Karpas-422 (cell line): ENCODE results near the gene CD247. TPM values are rescaled to one million over a fixed set of nuclear protein-coding genes. Genes with fewer than 3 reads are reported as not detected.
A peak's percentile ranks its signal among the peaks of the same experiment; 100 is the strongest.

Experiments
- DNase-seq: peaks from one replicate; pipeline ENCODE4 v3.0.0-alpha.2; 2015
- H2AFZ ChIP-seq: fragments of 200-600 bp; sonication (generic); 2 replicates; pipeline ENCODE4 v1.6.1; 2014; ENCODE audit warnings: antibody characterized with exemption, low read length, mixed read lengths
- H3K27ac ChIP-seq: fragments of 200-600 bp; sonication (generic); 2 replicates; pipeline ENCODE4 v1.5.1; 2014; ENCODE audit warnings: mild to moderate bottlenecking, low read length, moderate library complexity
- H3K27me3 ChIP-seq: fragments of 200-600 bp; sonication (generic); 2 replicates; pipeline ENCODE4 v1.6.1; 2014; ENCODE audit warnings: low read length, mixed read lengths
- H3K36me3 ChIP-seq: fragments of 200-600 bp; sonication (generic); 2 replicates; pipeline ENCODE4 v1.6.1; 2014; ENCODE audit warnings: low read length, mixed read lengths; ENCODE audit not compliant: insufficient read depth
- H3K4me1 ChIP-seq: fragments of 200-600 bp; sonication (generic); 2 replicates; pipeline ENCODE4 v1.6.1; 2014; ENCODE audit warnings: mild to moderate bottlenecking, low read length, mixed read lengths
- H3K4me2 ChIP-seq: fragments of 200-600 bp; sonication (generic); 2 replicates; pipeline ENCODE4 v1.6.1; 2014; ENCODE audit warnings: low read length, low read depth, mild to moderate bottlenecking; ENCODE audit not compliant: poor library complexity, severe bottlenecking
- H3K4me3 ChIP-seq: fragments of 200-600 bp; sonication (generic); 2 replicates; pipeline ENCODE4 v1.5.1; 2014; ENCODE audit warnings: mild to moderate bottlenecking, antibody characterized with exemption, low read length, mixed read lengths
- H3K79me2 ChIP-seq: fragments of 200-600 bp; sonication (generic); 2 replicates; pipeline ENCODE4 v1.6.1; 2014; ENCODE audit warnings: mild to moderate bottlenecking, low read length, mixed read lengths
- H3K9ac ChIP-seq: fragments of 200-600 bp; sonication (generic); 2 replicates; pipeline ENCODE4 v1.6.0; 2014; ENCODE audit warnings: low read length
- H3K9me2 ChIP-seq: fragments of 200-600 bp; sonication (generic), shearing (Covaris generic); replicated peaks from 2 replicates; pipeline ENCODE4 v1.6.0; 2014; ENCODE audit warnings: mild to moderate bottlenecking, low read length, moderate library complexity; ENCODE audit not compliant: insufficient read depth
- H3K9me3 ChIP-seq: fragments of 300-700, 200-600 bp; sonication (generic); 2 replicates; pipeline ENCODE4 v1.6.1; 2014; ENCODE audit warnings: low read length, mixed read lengths
- H4K20me1 ChIP-seq: fragments of 200-600 bp; sonication (generic); 2 replicates; pipeline ENCODE4 v1.6.1; 2014; ENCODE audit warnings: mild to moderate bottlenecking, antibody characterized with exemption, low read length, low read depth; ENCODE audit not compliant: insufficient read depth
- total RNA-seq: library from RNA; depleted of rRNA; stranded (reverse); fragments of >200 nt; shearing (Covaris generic); gene quantifications from 2 replicates; pipeline ENCODE4 v1.2.3, GENCODE V29; 2014; ENCODE audit warnings: low replicate concordance; rRNA removed

CD247 gene
- 41.3 and 56.1 TPM in 2 replicates for total RNA-seq

DNA sequence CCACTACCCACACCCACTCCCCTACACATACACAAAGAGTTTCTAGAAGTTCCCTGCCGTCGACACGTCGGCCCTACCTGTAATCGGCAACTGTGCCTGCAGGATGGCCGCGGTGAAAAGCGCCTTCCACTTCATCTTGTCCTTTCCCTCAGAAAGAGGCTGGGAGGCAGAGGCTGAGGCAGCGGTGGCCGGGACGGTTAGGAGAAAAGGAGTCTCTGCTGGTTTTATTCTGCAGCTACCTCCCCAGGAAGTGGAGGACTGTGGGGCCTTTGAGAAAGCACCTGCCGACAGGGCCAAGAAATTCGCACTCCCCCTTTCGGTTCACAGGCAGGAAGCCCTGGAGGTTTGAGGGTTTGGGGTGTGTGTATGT, at the start of gene CD247:
Gene CD247, minus strand, starts transcription at position 199 of the 370 bp plus-strand sequence. Its CDS starts 64 bp downstream, at position 135.
- H3K4me2 ChIP-seq = no peak within 1 kb of the TSS
- H4K20me1 ChIP-seq = no peaks in the 10 kb centered on the region
- H3K4me1 ChIP-seq = peaks cover 10% of the 10 kb centered on the region
- peaks cover 3% of the 10 kb centered on the region; the same call in 1 of the 2 replicates for H3K9me3 ChIP-seq
- no peaks in the 10 kb centered on the region for H3K27me3 ChIP-seq
- H2AFZ ChIP-seq = peak within 1 kb of the TSS; percentile 63; the same call in 1 of the 2 replicates
- H3K79me2 ChIP-seq = no peaks in the 10 kb centered on the region
- no peaks in the 10 kb centered on the region for H3K9me2 ChIP-seq
- H3K4me3 ChIP-seq = no peak within 1 kb of the TSS
- no peak within 1 kb of the TSS for H3K9ac ChIP-seq
- no peaks in the 10 kb centered on the region for H3K36me3 ChIP-seq
- H3K27ac ChIP-seq = no peak within 1 kb of the TSS
- no peak for DNase-seq

GRCh38 chr1:167567663-167568062, 49.3 kb upstream of the CD247 start:
- Histone ChIP-seq H3K4me2 (no peak overlapping the region), H4K20me1 (no peaks in the 10 kb centered on the region), H3K36me3 (no peaks in the 10 kb centered on the region), H3K9ac (no peak overlapping the region), H2AFZ (no peak overlapping the region), H3K27ac (no peak overlapping the region), H3K79me2 (no peaks in the 10 kb centered on the region), H3K4me3 (no peak overlapping the region), H3K9me3 (no peaks in the 10 kb centered on the region), H3K9me2 (no peaks in the 10 kb centered on the region), H3K4me1 (peaks cover 25% of the 10 kb centered on the region), H3K27me3 (no peaks in the 10 kb centered on the region)
- no peak for DNase-seq

- no peaks in the 10 kb centered on the region for H3K27me3 ChIP-seq
- no peak overlapping the region for H2AFZ ChIP-seq
- no peak overlapping the region for H3K4me2 ChIP-seq
- H3K9me3 ChIP-seq = no peaks in the 10 kb centered on the region
- no peaks in the 10 kb centered on the region for H3K9me2 ChIP-seq
- no peak for DNase-seq
- no peaks in the 10 kb centered on the region for H4K20me1 ChIP-seq
- no peak overlapping the region for H3K27ac ChIP-seq
- H3K4me3 ChIP-seq = no peak overlapping the region
- H3K4me1 ChIP-seq = peaks cover 25% of the 10 kb centered on the region
- H3K9ac ChIP-seq = no peak overlapping the region
- no peaks in the 10 kb centered on the region for H3K79me2 ChIP-seq
- no peaks in the 10 kb centered on the region for H3K36me3 ChIP-seq
Measured at GRCh38 chr1:167566766-167567165, 48.4 kb upstream of the CD247 start.

- Histone ChIP-seq H3K4me1 (peaks cover 25% of the 10 kb centered on the region), H4K20me1 (no peaks in the 10 kb centered on the region), H3K4me3 (no peak overlapping the region), H3K9me2 (no peaks in the 10 kb centered on the region), H3K79me2 (no peaks in the 10 kb centered on the region), H3K4me2 (no peak overlapping the region), H3K9me3 (no peaks in the 10 kb centered on the region), H3K27ac (no peak overlapping the region), H3K36me3 (no peaks in the 10 kb centered on the region), H3K9ac (no peak overlapping the region), H3K27me3 (no peaks in the 10 kb centered on the region), H2AFZ (no peak overlapping the region)
- DNase-seq = no peak
Measured at GRCh38 chr1:167565922-167566321, 47.6 kb upstream of the CD247 start.

- no peaks in the 10 kb centered on the region for H3K9me3 ChIP-seq
- H3K36me3 ChIP-seq = no peaks in the 10 kb centered on the region
- H3K4me1 ChIP-seq = peaks cover 25% of the 10 kb centered on the region
- no peak overlapping the region for H3K4me3 ChIP-seq
- H3K79me2 ChIP-seq = no peaks in the 10 kb centered on the region
- H3K9me2 ChIP-seq = no peaks in the 10 kb centered on the region
- H3K4me2 ChIP-seq = no peak overlapping the region
- DNase-seq = no peak
- H3K9ac ChIP-seq = peak overlapping the region; percentile 23; the same call in 1 of the 2 replicates
- no peaks in the 10 kb centered on the region for H4K20me1 ChIP-seq
- H3K27ac ChIP-seq = peak overlapping the region; percentile 15; the same call in 1 of the 2 replicates
- H2AFZ ChIP-seq = no peak overlapping the region
- no peaks in the 10 kb centered on the region for H3K27me3 ChIP-seq
Measured at GRCh38 chr1:167564612-167565270, 46.4 kb upstream of the CD247 start.

DNA sequence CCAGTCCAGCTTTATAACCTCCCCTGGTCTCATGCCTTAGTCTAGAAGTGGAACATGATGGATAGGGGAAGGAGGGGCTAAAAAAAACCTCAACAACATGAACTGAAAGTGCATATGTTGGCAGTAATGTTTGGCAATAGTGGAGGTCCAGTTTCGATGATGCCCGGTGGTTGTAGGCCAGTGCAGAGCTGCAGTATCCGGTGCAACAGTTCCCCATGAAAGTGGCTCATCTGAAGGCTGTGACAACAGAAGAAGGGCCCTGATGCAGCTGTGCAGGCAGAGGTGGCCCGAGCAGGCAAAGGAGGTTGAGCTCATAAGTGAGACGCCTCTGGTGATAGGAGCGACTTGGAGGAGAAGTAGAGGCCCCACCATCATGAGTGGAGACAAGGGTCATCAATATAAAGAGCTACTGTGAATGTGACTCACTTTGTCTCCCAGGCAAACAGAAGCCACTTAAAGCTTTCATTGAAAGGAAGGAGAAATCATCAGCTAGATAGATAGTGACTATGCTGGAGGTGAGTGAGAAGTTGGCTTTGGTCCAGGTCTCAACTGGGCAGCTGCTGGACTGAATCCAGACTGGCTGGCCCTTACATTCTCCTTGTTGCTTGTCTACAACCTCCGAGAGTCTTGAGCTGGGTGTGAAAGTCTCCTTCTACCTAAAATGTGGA, 45.4 kb upstream of the CD247 start:
- no peaks in the 10 kb centered on the region for H3K27me3 ChIP-seq
- peaks cover 25% of the 10 kb centered on the region for H3K4me1 ChIP-seq
- DNase-seq = no peak
- peak overlapping the region; percentile 15; the same call in 1 of the 2 replicates for H3K27ac ChIP-seq
- H4K20me1 ChIP-seq = no peaks in the 10 kb centered on the region
- no peaks in the 10 kb centered on the region for H3K9me3 ChIP-seq
- H3K9me2 ChIP-seq = no peaks in the 10 kb centered on the region
- H3K9ac ChIP-seq = no peak overlapping the region
- no peaks in the 10 kb centered on the region for H3K79me2 ChIP-seq
- H2AFZ ChIP-seq = no peak overlapping the region
- no peak overlapping the region for H3K4me2 ChIP-seq
- H3K4me3 ChIP-seq = no peak overlapping the region
- no peaks in the 10 kb centered on the region for H3K36me3 ChIP-seq

GRCh38 chr1:167562702-167563101, 44.4 kb upstream of the CD247 start:
- H3K27ac ChIP-seq = no peak overlapping the region
- H3K9ac ChIP-seq = no peak overlapping the region
- no peaks in the 10 kb centered on the region for H3K27me3 ChIP-seq
- H2AFZ ChIP-seq = no peak overlapping the region
- H4K20me1 ChIP-seq = no peaks in the 10 kb centered on the region
- H3K4me2 ChIP-seq = no peak overlapping the region
- no peaks in the 10 kb centered on the region for H3K79me2 ChIP-seq
- no peak for DNase-seq
- H3K4me3 ChIP-seq = no peak overlapping the region
- no peaks in the 10 kb centered on the region for H3K9me2 ChIP-seq
- H3K4me1 ChIP-seq = peaks cover 25% of the 10 kb centered on the region
- H3K9me3 ChIP-seq = no peaks in the 10 kb centered on the region
- H3K36me3 ChIP-seq = no peaks in the 10 kb centered on the region

DNA sequence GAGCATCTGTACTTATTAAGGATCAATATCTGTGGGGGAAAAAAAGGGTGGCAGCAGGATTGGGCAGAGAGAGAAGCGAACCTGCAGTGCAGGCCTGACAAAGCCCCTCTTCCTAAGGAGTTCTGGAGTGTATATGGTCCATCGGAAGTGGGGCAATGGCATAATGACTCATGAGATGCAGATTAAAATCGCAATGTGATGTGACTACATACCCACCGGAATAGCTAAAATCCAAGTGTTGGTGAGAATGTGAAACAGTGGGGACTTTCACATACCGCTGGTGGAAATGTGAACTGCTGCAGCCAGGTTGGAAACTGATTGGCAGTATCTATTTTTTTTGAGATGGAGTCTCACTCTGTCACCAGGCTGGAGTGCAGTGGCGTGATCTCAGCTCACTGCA, 43.4 kb upstream of the CD247 start:
- Histone ChIP-seq H4K20me1 (no peaks in the 10 kb centered on the region), H3K27me3 (no peaks in the 10 kb centered on the region)

More for the DNA sequence above, 43.4 kb upstream of the CD247 start:
- no peak overlapping the region for H3K4me3 ChIP-seq
- H3K4me2 ChIP-seq = no peak overlapping the region
- H2AFZ ChIP-seq = no peak overlapping the region
- peaks cover 23% of the 10 kb centered on the region for H3K4me1 ChIP-seq
- no peaks in the 10 kb centered on the region for H3K9me2 ChIP-seq
- H3K9ac ChIP-seq = no peak overlapping the region
- no peaks in the 10 kb centered on the region for H3K9me3 ChIP-seq
- H3K36me3 ChIP-seq = no peaks in the 10 kb centered on the region
- no peak overlapping the region for H3K27ac ChIP-seq
- DNase-seq = no peak
- H3K79me2 ChIP-seq = no peaks in the 10 kb centered on the region
